ENCODE measurements around the gene IFT172.

Gene IFT172

DNA sequence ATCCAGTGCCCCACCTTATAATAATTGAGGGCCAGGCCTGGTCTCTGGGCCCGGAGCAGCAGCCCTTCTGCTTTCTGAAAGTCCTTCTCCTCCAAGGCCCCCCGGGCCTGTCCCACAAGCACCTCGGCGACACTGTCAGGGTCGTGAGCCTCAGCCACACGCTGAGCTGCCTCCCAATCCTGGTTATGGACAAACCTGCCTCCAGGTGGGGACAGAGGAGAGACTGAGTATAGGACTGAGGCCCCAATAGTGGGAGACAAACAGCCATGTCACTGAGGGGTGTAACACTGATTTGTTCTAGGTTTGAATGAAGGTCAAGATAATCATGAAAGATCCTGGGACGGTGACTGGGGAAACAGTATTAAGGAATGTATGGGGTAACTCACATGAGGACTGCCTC is 35.6 kb downstream of the IFT172 start:
- no peak for TF ChIP-seq EZH2phosphoT487 (IDR thresholded peaks at IDR 0.05; ENCODE audit: borderline replicate concordance)
- TF ChIP-seq, protein P1, sequence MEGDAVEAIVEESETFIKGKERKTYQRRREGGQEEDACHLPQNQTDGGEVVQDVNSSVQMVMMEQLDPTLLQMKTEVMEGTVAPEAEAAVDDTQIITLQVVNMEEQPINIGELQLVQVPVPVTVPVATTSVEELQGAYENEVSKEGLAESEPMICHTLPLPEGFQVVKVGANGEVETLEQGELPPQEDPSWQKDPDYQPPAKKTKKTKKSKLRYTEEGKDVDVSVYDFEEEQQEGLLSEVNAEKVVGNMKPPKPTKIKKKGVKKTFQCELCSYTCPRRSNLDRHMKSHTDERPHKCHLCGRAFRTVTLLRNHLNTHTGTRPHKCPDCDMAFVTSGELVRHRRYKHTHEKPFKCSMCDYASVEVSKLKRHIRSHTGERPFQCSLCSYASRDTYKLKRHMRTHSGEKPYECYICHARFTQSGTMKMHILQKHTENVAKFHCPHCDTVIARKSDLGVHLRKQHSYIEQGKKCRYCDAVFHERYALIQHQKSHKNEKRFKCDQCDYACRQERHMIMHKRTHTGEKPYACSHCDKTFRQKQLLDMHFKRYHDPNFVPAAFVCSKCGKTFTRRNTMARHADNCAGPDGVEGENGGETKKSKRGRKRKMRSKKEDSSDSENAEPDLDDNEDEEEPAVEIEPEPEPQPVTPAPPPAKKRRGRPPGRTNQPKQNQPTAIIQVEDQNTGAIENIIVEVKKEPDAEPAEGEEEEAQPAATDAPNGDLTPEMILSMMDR (conservative IDR thresholded peaks at IDR 0.05; ENCODE audit: low read length) = no peak
- Histone ChIP-seq H3K36me3 (ENCODE audit: insufficient read depth, low read length) (no peaks in the 10 kb centered on the region), H3K9me3 (ENCODE audit: insufficient read depth, low read depth, low read length) (no peaks in the 10 kb centered on the region), H3K4me3 (ENCODE audit: low read length, poor library complexity, severe bottlenecking) (no peak overlapping the region), H3K4me1 (ENCODE audit: insufficient read depth, low read length, poor library complexity, severe bottlenecking) (peaks cover 8% of the 10 kb centered on the region), H3F3A (ENCODE audit: low read depth) (no peaks in the 10 kb centered on the region), H3K9ac (ENCODE audit: low read depth, low read length, poor library complexity, severe bottlenecking) (no peak overlapping the region), H3K79me2 (ENCODE audit: insufficient read depth, low read length) (no peaks in the 10 kb centered on the region), H3K9me2 (replicated peaks; ENCODE audit: low read depth, low read length) (no peaks in the 10 kb centered on the region), H2AFZ (ENCODE audit: low read length) (no peak overlapping the region), H3K27me3 (ENCODE audit: insufficient read depth, low read length, poor library complexity, severe bottlenecking) (no peaks in the 10 kb centered on the region), H3K4me2 (ENCODE audit: low read depth, low read length, poor library complexity, severe bottlenecking) (no peak overlapping the region), H4K20me1 (ENCODE audit: insufficient read depth, low read length, poor library complexity, severe bottlenecking) (no peaks in the 10 kb centered on the region)

DNA sequence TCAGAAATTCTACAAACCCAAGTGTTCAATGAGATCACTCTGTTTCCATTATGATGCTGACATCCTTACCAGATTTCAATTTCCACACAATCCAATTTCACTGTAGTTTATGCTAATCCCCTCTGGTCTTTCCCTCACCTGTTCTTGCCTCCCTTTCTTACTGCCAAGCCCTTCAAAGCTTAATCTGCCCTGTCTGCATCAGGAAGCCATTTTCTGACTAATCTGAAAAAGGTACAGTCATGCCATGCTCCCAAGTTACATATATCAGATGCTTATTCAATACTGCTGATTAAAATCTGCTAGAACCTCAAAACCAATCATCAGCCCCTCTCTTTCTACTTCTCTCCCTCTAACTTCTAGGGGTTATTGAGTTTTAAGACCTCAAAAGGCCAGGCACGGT is 38.4 kb downstream of the IFT172 start:
- H3K9ac ChIP-seq (ENCODE audit: low read depth, low read length, poor library complexity, severe bottlenecking) = no peak overlapping the region
- no peaks in the 10 kb centered on the region for H3K79me2 ChIP-seq (ENCODE audit: insufficient read depth, low read length)
- no peaks in the 10 kb centered on the region for H3K36me3 ChIP-seq (ENCODE audit: insufficient read depth, low read length)
- H3K9me2 ChIP-seq (replicated peaks; ENCODE audit: low read depth, low read length) = no peaks in the 10 kb centered on the region
- H3K4me2 ChIP-seq (ENCODE audit: low read depth, low read length, poor library complexity, severe bottlenecking) = no peak overlapping the region
- no peak overlapping the region for H3K4me3 ChIP-seq (ENCODE audit: low read length, poor library complexity, severe bottlenecking)
- no peaks in the 10 kb centered on the region for H3K9me3 ChIP-seq (ENCODE audit: insufficient read depth, low read depth, low read length)
- TF ChIP-seq EZH2phosphoT487 (IDR thresholded peaks at IDR 0.05; ENCODE audit: borderline replicate concordance) = no peak
- TF ChIP-seq, protein P1 (conservative IDR thresholded peaks at IDR 0.05; ENCODE audit: low read length) = no peak
- no peaks in the 10 kb centered on the region for H3F3A ChIP-seq (ENCODE audit: low read depth)
- H2AFZ ChIP-seq (ENCODE audit: low read length) = no peak overlapping the region
- H3K4me1 ChIP-seq (ENCODE audit: insufficient read depth, low read length, poor library complexity, severe bottlenecking) = peaks cover 5% of the 10 kb centered on the region
- H3K27me3 ChIP-seq (ENCODE audit: insufficient read depth, low read length, poor library complexity, severe bottlenecking) = no peaks in the 10 kb centered on the region
- no peaks in the 10 kb centered on the region for H4K20me1 ChIP-seq (ENCODE audit: insufficient read depth, low read length, poor library complexity, severe bottlenecking)

DNA sequence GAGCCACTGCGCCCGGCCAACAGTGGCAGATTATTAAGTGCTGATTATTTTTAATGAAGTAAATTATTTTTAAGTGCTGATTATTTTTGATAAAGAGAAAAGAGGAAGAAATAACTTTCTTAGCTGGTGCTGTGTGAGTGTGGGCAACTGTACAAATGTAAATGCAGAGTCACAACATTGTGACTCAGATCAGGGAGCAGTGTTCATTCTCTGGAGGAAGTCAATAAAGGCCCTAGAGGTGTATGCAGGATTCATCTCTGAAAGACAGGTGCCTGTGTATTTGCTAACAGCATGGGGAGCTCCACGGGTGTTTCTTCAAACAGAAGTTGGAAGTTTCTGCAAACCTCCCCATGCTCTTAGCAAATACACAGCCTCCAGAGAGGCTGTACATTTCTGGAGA is 41.2 kb downstream of the IFT172 start:
- H3K9me2 ChIP-seq (replicated peaks; ENCODE audit: low read depth, low read length) = no peaks in the 10 kb centered on the region
- H4K20me1 ChIP-seq (ENCODE audit: insufficient read depth, low read length, poor library complexity, severe bottlenecking) = no peaks in the 10 kb centered on the region
- no peak overlapping the region for H3K4me2 ChIP-seq (ENCODE audit: low read depth, low read length, poor library complexity, severe bottlenecking)
- H3K9ac ChIP-seq (ENCODE audit: low read depth, low read length, poor library complexity, severe bottlenecking) = no peak overlapping the region
- no peaks in the 10 kb centered on the region for H3K4me1 ChIP-seq (ENCODE audit: insufficient read depth, low read length, poor library complexity, severe bottlenecking)
- no peak overlapping the region for H2AFZ ChIP-seq (ENCODE audit: low read length)
- no peaks in the 10 kb centered on the region for H3F3A ChIP-seq (ENCODE audit: low read depth)
- no peak for TF ChIP-seq EZH2phosphoT487 (IDR thresholded peaks at IDR 0.05; ENCODE audit: borderline replicate concordance)
- TF ChIP-seq, protein P1 (conservative IDR thresholded peaks at IDR 0.05; ENCODE audit: low read length) = no peak
- H3K27me3 ChIP-seq (ENCODE audit: insufficient read depth, low read length, poor library complexity, severe bottlenecking) = no peaks in the 10 kb centered on the region
- H3K79me2 ChIP-seq (ENCODE audit: insufficient read depth, low read length) = no peaks in the 10 kb centered on the region
- no peak overlapping the region for H3K4me3 ChIP-seq (ENCODE audit: low read length, poor library complexity, severe bottlenecking)
- H3K36me3 ChIP-seq (ENCODE audit: insufficient read depth, low read length) = no peaks in the 10 kb centered on the region
- H3K9me3 ChIP-seq (ENCODE audit: insufficient read depth, low read depth, low read length) = no peaks in the 10 kb centered on the region

Measured in Loucy (cell line).